Panc1 (cell line): ENCODE measurements around the gene NKX6-2. TPM values are rescaled to one million over a fixed set of nuclear protein-coding genes. Genes with fewer than 3 reads are reported as not detected.
"Not testable (repeated sequence)": the region's sequence is repeated elsewhere in the genome, so short reads cannot be mapped to it uniquely, and the experiment has no call there.

Experiments
- ATAC-seq: fragments of 200-7000 bp; cut with Tn5 transposase; 2 replicates; pipeline ENCODE4 v1.9.1; 2020; ENCODE audit warnings: mild to moderate bottlenecking, moderate library complexity
- BruUV-seq: library from RNA; stranded (reverse); fragments of 400-500 nt; replicated peaks from 2 replicates; lab custom pipeline; 2021; lab: Mats Ljungman, UMichigan
- CTCF ChIA-PET: fragments of 300-600 bp; sonication (Branson Sonifier 250); formaldehyde crosslinking; loops from one replicate; lab custom pipeline; 2022; ENCODE audit warnings: antibody characterized with exemption; lab: Charles Lee
- POLR2A ChIA-PET: fragments of 300-600 bp; sonication (Branson Sonifier 250); formaldehyde crosslinking; loops from one replicate; lab custom pipeline; 2022; ENCODE audit warnings: antibody characterized with exemption; lab: Charles Lee
- DNase-seq: peaks from one replicate; pipeline ENCODE4 v3.0.0-alpha.2; 2010; ENCODE audit warnings: low read depth, low spot score
- H3K27ac ChIP-seq: 2 replicates; pipeline ENCODE4 v1.5.1; 2011; ENCODE audit warnings: mild to moderate bottlenecking, low read length, inconsistent platforms
- H3K27me3 ChIP-seq: fragments of 200-500 bp; sonication (Bioruptor generic); 2 replicates; pipeline ENCODE4 v1.6.0; 2014; ENCODE audit warnings: low read length, inconsistent platforms; ENCODE audit not compliant: control insufficient read depth, insufficient read depth
- H3K36me3 ChIP-seq: fragments of 200-500 bp; sonication (Bioruptor generic); 2 replicates; pipeline ENCODE4 v1.5.1; 2014; ENCODE audit warnings: inconsistent platforms, mild to moderate bottlenecking, low read length, moderate library complexity; ENCODE audit not compliant: control insufficient read depth, insufficient read depth
- H3K4me1 ChIP-seq: 2 replicates; pipeline ENCODE4 v1.5.1; 2011; ENCODE audit warnings: inconsistent platforms, mild to moderate bottlenecking, low read length, moderate library complexity; ENCODE audit not compliant: control insufficient read depth, insufficient read depth
- H3K4me3 ChIP-seq, 2 experiments: 2 replicates each; pipeline ENCODE4 v1.5.1; 2011 to 2012; ENCODE audit warnings: low read depth in 2 of 2, low read length in 2 of 2, mild to moderate bottlenecking in 2 of 2, inconsistent platforms in 1 of 2, moderate library complexity in 1 of 2
- H3K9me3 ChIP-seq: fragments of 200-500 bp; sonication (Bioruptor generic); 2 replicates; pipeline ENCODE4 v1.5.1; 2014; ENCODE audit warnings: low read depth, mild to moderate bottlenecking, inconsistent platforms, low read length, moderate library complexity; ENCODE audit not compliant: control insufficient read depth, insufficient read depth
- POLR2AphosphoS5 ChIP-seq: IDR thresholded peaks from 2 replicates; pipeline ENCODE4 v1.6.1; 2012; ENCODE audit warnings: mild to moderate bottlenecking, low read depth, low read length, moderate library complexity
- SIN3A ChIP-seq: IDR thresholded peaks from 2 replicates; pipeline ENCODE4 v1.6.1; 2012; ENCODE audit warnings: low read depth, mild to moderate bottlenecking, low read length, moderate library complexity, borderline replicate concordance; ENCODE audit not compliant: insufficient read depth
- TCF7L2 ChIP-seq: IDR thresholded peaks from 2 replicates; pipeline ENCODE4 v1.6.1; 2011; ENCODE audit warnings: mild to moderate bottlenecking, low read depth, low read length, inconsistent platforms
- in situ Hi-C: cut with HindIII; loops from 2 replicates; pipeline ENCODE4 v1.10.0; 2016; ENCODE audit warnings: low sequenced_read_pairs, low pct_unique_long_range_greater_than_20kb
- intact Hi-C: fragments of 100-400 bp; cut with micrococcal nuclease; formaldehyde crosslinking; loops from one replicate; pipeline ENCODE4 v1.10.0; 2022; ENCODE audit not compliant: unreplicated experiment
- total RNA-seq: library from RNA; stranded (reverse); gene quantifications from one replicate; pipeline ENCODE4 v1.2.1, GENCODE V29; 2021; ENCODE audit not compliant: unreplicated experiment
- TF ChIP-seq, protein P1 (sequence below), 2 experiments: IDR thresholded peaks; 2 replicates each; pipeline ENCODE4 v1.6.1; 2011 to 2012; ENCODE audit warnings: low read depth in 2 of 2, control low read depth in 1 of 2, low read length in 1 of 2, mild to moderate bottlenecking in 1 of 2, moderate library complexity in 1 of 2; ENCODE audit not compliant: insufficient read depth in 1 of 2
- TF ChIP-seq, protein P2 (sequence below): fragments of 450-650 bp; IDR thresholded peaks from 2 replicates; pipeline ENCODE4 v1.5.1; 2017; ENCODE audit warnings: mild to moderate bottlenecking

Gene NKX6-2
- total RNA-seq, 1 experiment from 2014 or later: 1.6 TPM

DNA sequence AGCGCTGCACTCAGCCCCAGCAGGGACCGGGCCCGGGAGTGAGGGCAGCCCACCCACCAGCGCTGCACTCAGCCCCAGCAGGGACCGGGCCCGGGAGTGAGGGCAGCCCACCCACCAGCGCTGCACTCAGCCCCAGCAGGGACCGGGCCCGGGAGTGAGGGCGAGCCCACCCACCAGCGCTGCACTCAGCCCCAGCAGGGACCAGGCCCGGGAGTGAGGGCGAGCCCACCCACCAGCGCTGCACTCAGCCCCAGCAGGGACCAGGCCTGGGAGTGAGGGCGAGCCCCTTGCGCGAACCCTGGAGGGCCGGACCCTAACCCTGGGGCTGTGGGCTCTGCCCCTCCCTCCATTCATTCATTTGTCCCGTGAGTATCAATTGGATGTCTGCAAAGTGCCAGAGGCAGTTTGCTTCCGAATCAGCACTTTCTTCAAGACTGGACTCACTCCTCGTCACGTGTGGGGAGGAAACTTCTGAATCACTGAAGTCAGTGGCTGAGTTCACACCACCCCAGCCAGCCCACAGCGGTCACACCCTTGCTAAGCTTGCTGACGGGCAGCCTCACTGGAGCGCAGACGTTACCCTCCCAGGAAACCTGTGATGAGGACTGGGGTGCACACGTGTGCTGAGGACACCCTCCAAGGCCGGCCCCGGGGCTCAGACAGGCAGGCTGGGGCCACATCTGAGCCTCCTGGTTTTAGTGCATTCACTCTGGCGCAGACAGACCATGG lies 42.6 kb downstream of the NKX6-2 start:
- BruUV-seq, H3K4me3 ChIP-seq, H3K36me3 ChIP-seq, H3K27me3 ChIP-seq, H3K9me3 ChIP-seq, ATAC-seq, intact Hi-C loops, POLR2A ChIA-PET, CTCF ChIA-PET, H3K27ac ChIP-seq, DNase-seq, in situ Hi-C loops, H3K4me1 ChIP-seq: not testable (repeated sequence)

DNA sequence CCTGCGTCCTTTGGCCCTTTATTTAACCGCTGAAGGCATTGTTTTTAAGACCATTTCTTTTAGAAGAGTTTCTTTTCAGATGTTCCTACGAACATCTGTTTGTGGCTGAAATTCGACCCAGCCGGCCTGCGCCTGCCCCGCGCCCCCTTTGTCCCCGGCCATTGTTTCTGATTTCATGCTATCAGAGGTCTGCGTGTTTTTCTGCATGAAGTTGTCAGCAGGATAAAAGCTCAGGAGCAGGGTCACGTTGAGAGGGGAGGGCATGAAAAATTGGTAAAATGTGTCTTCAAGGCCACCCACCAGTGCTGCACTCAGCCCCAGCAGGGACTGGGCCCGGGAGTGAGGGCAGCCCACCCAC lies 43.1 kb downstream of the NKX6-2 start:
- DNase-seq (no peak), ATAC-seq (no peak)
- intact Hi-C loops (no loop called here), in situ Hi-C loops (no loop called here)
- Histone ChIP-seq H3K9me3 (no peaks in the 10 kb centered on the region), H3K4me3 (no peak overlapping the region), H3K36me3 (no peaks in the 10 kb centered on the region), H3K4me1 (no peaks in the 10 kb centered on the region), H3K27ac (no peak overlapping the region), H3K27me3 (no peaks in the 10 kb centered on the region)
- POLR2A ChIA-PET: no interaction called here
- CTCF ChIA-PET: no interaction called here
- TF ChIP-seq TCF7L2 (no peak), SIN3A (no peak), POLR2AphosphoS5 (no peak)
- TF ChIP-seq, protein P1, sequence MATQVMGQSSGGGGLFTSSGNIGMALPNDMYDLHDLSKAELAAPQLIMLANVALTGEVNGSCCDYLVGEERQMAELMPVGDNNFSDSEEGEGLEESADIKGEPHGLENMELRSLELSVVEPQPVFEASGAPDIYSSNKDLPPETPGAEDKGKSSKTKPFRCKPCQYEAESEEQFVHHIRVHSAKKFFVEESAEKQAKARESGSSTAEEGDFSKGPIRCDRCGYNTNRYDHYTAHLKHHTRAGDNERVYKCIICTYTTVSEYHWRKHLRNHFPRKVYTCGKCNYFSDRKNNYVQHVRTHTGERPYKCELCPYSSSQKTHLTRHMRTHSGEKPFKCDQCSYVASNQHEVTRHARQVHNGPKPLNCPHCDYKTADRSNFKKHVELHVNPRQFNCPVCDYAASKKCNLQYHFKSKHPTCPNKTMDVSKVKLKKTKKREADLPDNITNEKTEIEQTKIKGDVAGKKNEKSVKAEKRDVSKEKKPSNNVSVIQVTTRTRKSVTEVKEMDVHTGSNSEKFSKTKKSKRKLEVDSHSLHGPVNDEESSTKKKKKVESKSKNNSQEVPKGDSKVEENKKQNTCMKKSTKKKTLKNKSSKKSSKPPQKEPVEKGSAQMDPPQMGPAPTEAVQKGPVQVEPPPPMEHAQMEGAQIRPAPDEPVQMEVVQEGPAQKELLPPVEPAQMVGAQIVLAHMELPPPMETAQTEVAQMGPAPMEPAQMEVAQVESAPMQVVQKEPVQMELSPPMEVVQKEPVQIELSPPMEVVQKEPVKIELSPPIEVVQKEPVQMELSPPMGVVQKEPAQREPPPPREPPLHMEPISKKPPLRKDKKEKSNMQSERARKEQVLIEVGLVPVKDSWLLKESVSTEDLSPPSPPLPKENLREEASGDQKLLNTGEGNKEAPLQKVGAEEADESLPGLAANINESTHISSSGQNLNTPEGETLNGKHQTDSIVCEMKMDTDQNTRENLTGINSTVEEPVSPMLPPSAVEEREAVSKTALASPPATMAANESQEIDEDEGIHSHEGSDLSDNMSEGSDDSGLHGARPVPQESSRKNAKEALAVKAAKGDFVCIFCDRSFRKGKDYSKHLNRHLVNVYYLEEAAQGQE (IDR thresholded peaks at IDR 0.05; ENCODE audit: insufficient read depth in 1 of 2, low read depth in 2 of 2, low read length in 1 of 2): no peak
- TF ChIP-seq, protein P2, sequence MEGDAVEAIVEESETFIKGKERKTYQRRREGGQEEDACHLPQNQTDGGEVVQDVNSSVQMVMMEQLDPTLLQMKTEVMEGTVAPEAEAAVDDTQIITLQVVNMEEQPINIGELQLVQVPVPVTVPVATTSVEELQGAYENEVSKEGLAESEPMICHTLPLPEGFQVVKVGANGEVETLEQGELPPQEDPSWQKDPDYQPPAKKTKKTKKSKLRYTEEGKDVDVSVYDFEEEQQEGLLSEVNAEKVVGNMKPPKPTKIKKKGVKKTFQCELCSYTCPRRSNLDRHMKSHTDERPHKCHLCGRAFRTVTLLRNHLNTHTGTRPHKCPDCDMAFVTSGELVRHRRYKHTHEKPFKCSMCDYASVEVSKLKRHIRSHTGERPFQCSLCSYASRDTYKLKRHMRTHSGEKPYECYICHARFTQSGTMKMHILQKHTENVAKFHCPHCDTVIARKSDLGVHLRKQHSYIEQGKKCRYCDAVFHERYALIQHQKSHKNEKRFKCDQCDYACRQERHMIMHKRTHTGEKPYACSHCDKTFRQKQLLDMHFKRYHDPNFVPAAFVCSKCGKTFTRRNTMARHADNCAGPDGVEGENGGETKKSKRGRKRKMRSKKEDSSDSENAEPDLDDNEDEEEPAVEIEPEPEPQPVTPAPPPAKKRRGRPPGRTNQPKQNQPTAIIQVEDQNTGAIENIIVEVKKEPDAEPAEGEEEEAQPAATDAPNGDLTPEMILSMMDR: no peak
- no TSS peak for BruUV-seq

DNA sequence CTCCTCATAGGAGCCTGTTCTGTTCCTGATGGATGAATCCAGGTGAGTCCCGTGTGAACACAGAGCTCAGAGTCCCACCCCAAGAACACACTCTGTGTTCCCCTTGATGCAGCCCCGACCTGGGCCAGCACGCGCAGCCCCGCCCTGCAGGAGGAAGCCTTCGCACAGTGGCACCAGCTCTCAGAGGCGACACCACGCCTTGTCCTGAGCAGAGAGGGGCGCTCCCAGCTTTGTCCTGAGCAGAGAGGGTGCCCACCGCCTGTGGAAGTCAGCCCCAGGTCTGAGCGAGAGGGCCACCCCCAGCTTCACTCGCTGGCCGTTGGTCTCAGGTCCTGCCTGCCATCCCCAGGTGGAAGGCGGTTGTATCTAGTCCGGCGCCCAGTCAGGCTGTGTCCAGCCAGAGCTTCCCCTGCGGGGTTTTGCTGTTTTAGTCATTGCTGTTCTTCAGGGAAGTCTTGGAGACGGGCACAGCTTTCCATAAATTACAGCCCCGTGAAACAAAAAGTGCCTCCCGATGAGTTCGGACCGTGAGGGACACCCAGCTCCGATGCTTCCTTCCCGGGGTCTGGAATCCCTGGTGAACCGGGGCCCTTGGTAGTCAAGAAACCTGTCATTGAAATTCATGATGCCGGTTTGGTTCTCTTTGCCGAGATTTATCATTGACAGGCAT lies 43.6 kb downstream of the NKX6-2 start:
- intact Hi-C loops: no loop called here
- CTCF ChIA-PET: no interaction called here
- POLR2A ChIA-PET: no interaction called here
- no TSS peak for BruUV-seq
- no peak overlapping the region for H3K27ac ChIP-seq
- ATAC-seq (no peak), DNase-seq (no peak)
- no peaks in the 10 kb centered on the region for H3K27me3 ChIP-seq
- no peak overlapping the region for H3K4me3 ChIP-seq
- no peaks in the 10 kb centered on the region for H3K36me3 ChIP-seq
- TF ChIP-seq POLR2AphosphoS5 (no peak), SIN3A (no peak), TCF7L2 (no peak)
- TF ChIP-seq, protein P2: no peak
- TF ChIP-seq, protein P1 (IDR thresholded peaks at IDR 0.05; ENCODE audit: insufficient read depth in 1 of 2, low read depth in 2 of 2, low read length in 1 of 2): no peak
- H3K9me3 ChIP-seq: no peaks in the 10 kb centered on the region
- in situ Hi-C loops: no loop called here
- H3K4me1 ChIP-seq: no peaks in the 10 kb centered on the region
